PC-9 (cell line): ENCODE results near the gene DMGDH. TPM values are rescaled to one million over a fixed set of nuclear protein-coding genes. Genes with fewer than 3 reads are reported as not detected.

Experiments used
- BruUV-seq: library from RNA; stranded (reverse); fragments of 400-500 nt; replicated peaks from 2 replicates; lab custom pipeline; 2021; lab: Mats Ljungman, UMichigan
- CTCF ChIA-PET: fragments of 300-600 bp; sonication (Branson Sonifier 250); formaldehyde crosslinking; loops from one replicate; lab custom pipeline; 2022; ENCODE audit warnings: antibody characterized with exemption; lab: Charles Lee
- POLR2A ChIA-PET: fragments of 300-600 bp; sonication (Branson Sonifier 250); formaldehyde crosslinking; loops from one replicate; lab custom pipeline; 2022; ENCODE audit warnings: antibody characterized with exemption; ENCODE audit not compliant: unreplicated experiment; lab: Charles Lee
- DNase-seq, 2 experiments: peaks; one replicate each; pipeline versions ENCODE4 v3.0.0 to v3.0.0-alpha.2; 2015 to 2022; ENCODE audit warnings: mixed read lengths in 1 of 2
- H2AFZ ChIP-seq: fragments of 200-600 bp; sonication (generic); 2 replicates; pipeline ENCODE4 v1.8.1; 2017; ENCODE audit warnings: antibody characterized with exemption
- H3F3A ChIP-seq: fragments of 200-600 bp; sonication (generic); 2 replicates; pipeline ENCODE4 v1.8.1; 2017; ENCODE audit warnings: antibody characterized with exemption, mild to moderate bottlenecking, low read depth; ENCODE audit not compliant: insufficient read depth
- H3K27ac ChIP-seq: fragments of 200-600 bp; sonication (generic); 2 replicates; pipeline ENCODE4 v1.6.1; 2016; ENCODE audit warnings: mixed run types
- H3K27me3 ChIP-seq: fragments of 200-600 bp; sonication (generic); 2 replicates; pipeline ENCODE4 v1.6.1; 2016; ENCODE audit warnings: low read depth, mixed run types; ENCODE audit not compliant: insufficient read depth
- H3K36me3 ChIP-seq: fragments of 200-600 bp; sonication (generic); 2 replicates; pipeline ENCODE4 v1.6.1; 2016; ENCODE audit warnings: low read depth, mixed run types
- H3K4me1 ChIP-seq: fragments of 200-600 bp; sonication (generic); replicated peaks from 2 replicates; pipeline ENCODE4 v1.6.1; 2016; ENCODE audit warnings: mixed run types; ENCODE audit not compliant: insufficient read depth
- H3K4me2 ChIP-seq: fragments of 200-600 bp; sonication (generic); 2 replicates; pipeline ENCODE4 v1.6.1; 2017; ENCODE audit warnings: mixed run types
- H3K4me3 ChIP-seq: fragments of 200-600 bp; sonication (generic); 2 replicates; pipeline ENCODE4 v1.6.1; 2016; ENCODE audit warnings: mixed run types
- H3K79me2 ChIP-seq: fragments of 200-600 bp; sonication (generic); 2 replicates; pipeline ENCODE4 v1.6.1; 2017; ENCODE audit warnings: low read depth, mixed run types
- H3K9me2 ChIP-seq: fragments of 200-600 bp; sonication (generic); 2 replicates; pipeline ENCODE4 v1.8.1; 2017; ENCODE audit warnings: mild to moderate bottlenecking; ENCODE audit not compliant: insufficient read depth
- H3K9me3 ChIP-seq: fragments of 200-600 bp; sonication (generic); 2 replicates; pipeline ENCODE4 v1.8.1; 2016; ENCODE audit warnings: low read depth; ENCODE audit not compliant: insufficient read depth
- H4K20me1 ChIP-seq: fragments of 200-600 bp; sonication (generic); 2 replicates; pipeline ENCODE4 v1.8.1; 2017; ENCODE audit not compliant: insufficient read depth
- CTCF ChIP-seq: fragments of 200-600 bp; sonication (generic); conservative IDR thresholded peaks from 2 replicates; pipeline ENCODE4 v1.6.1; 2017; ENCODE audit warnings: mixed run types, antibody characterized with exemption, mild to moderate bottlenecking, moderate library complexity
- EZH2 ChIP-seq: fragments of 200-600 bp; sonication (generic); IDR thresholded peaks from 2 replicates; pipeline ENCODE4 v1.8.0; 2017; ENCODE audit warnings: antibody characterized with exemption, low read depth
- intact Hi-C: fragments of 100-400 bp; cut with micrococcal nuclease; formaldehyde crosslinking; loops from one replicate; pipeline ENCODE4 v1.10.0; 2022; ENCODE audit not compliant: unreplicated experiment
- total RNA-seq: library from RNA; stranded (reverse); gene quantifications from 2 replicates; pipeline ENCODE4 v1.2.3, GENCODE V29; 2021

The DMGDH gene
- total RNA-seq, 1 experiment from 2014 or later, result 8.1 TPM

- no peak for TF ChIP-seq CTCF
- no peak for TF ChIP-seq EZH2
- Histone ChIP-seq H3K4me2 (no peak overlapping the region), H3F3A (no peaks in the 10 kb centered on the region), H3K4me1 (no peaks in the 10 kb centered on the region), H4K20me1 (no peaks in the 10 kb centered on the region), H3K9me2 (peaks cover 4% of the 10 kb centered on the region; the same call in 1 of the 2 replicates), H3K4me3 (no peak overlapping the region), H3K79me2 (no peaks in the 10 kb centered on the region), H3K9me3 (no peaks in the 10 kb centered on the region), H3K27me3 (no peaks in the 10 kb centered on the region), H3K27ac (no peak overlapping the region), H3K36me3 (no peaks in the 10 kb centered on the region), H2AFZ (no peak overlapping the region)
- DNase-seq, result no peak
- ChIA-PET POLR2A (no interaction called here), CTCF (no interaction called here)
- intact Hi-C loops, result no loop called here
- no TSS peak for BruUV-seq
These were observed 32.7 kb downstream of the DMGDH start for GRCh38 chr5:79036769-79037168.

- Histone ChIP-seq H3K27ac (no peak overlapping the region), H3K27me3 (no peaks in the 10 kb centered on the region), H3K4me2 (no peak overlapping the region), H3K4me3 (no peak overlapping the region), H4K20me1 (no peaks in the 10 kb centered on the region), H2AFZ (no peak overlapping the region), H3K4me1 (no peaks in the 10 kb centered on the region), H3K9me2 (peaks cover 4% of the 10 kb centered on the region; the same call in 1 of the 2 replicates), H3F3A (no peaks in the 10 kb centered on the region), H3K79me2 (no peaks in the 10 kb centered on the region), H3K36me3 (no peaks in the 10 kb centered on the region), H3K9me3 (no peaks in the 10 kb centered on the region)
- TF ChIP-seq CTCF, result no peak
- no peak for TF ChIP-seq EZH2
- POLR2A ChIA-PET, result no interaction called here
- no peak for DNase-seq
- CTCF ChIA-PET, result no interaction called here
- BruUV-seq, result no TSS peak
- intact Hi-C loops, result no loop called here
These were observed 34.2 kb downstream of the DMGDH start for GRCh38 chr5:79035237-79035636.

DNA sequence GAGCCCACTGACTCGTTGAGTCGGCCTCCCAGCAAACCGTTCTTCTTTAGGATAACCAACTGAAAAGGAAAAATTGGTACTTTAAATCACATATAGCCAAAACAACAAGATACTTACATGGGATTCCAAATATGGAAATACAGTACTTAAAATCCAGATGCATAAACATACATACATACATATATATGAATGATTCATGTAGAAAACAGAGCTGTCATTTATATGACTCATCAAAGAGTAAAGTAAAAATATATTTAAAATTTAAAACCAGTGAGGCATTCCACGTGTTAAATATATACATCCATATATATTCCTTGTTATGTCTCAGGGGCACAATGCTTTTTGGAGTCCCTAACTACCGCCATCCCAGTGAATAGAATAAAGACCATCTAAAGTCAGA, 36.7 kb downstream of the DMGDH start:
- BruUV-seq, result no TSS peak
- H3K4me3 ChIP-seq, result no peak overlapping the region
- no peaks in the 10 kb centered on the region for H3K27me3 ChIP-seq
- intact Hi-C loops, result no loop called here
- no peak for DNase-seq
- no peaks in the 10 kb centered on the region for H3K9me3 ChIP-seq
- no peaks in the 10 kb centered on the region; the same call in 1 of the 2 replicates for H3K9me2 ChIP-seq
- H2AFZ ChIP-seq, result no peak overlapping the region
- H3K4me2 ChIP-seq, result no peak overlapping the region
- no peaks in the 10 kb centered on the region for H3K36me3 ChIP-seq
- H3K27ac ChIP-seq, result no peak overlapping the region
- no peaks in the 10 kb centered on the region for H3F3A ChIP-seq
- H3K4me1 ChIP-seq, result no peaks in the 10 kb centered on the region
- ChIA-PET POLR2A (no interaction called here), CTCF (interaction anchor here (0.5 kb wide), 1 partner anchor 217 kb away, joined by 3 read pairs; no protein-coding TSS in a partner anchor)
- no peaks in the 10 kb centered on the region for H3K79me2 ChIP-seq
- TF ChIP-seq CTCF, result no peak
- no peak for TF ChIP-seq EZH2
- H4K20me1 ChIP-seq, result no peaks in the 10 kb centered on the region
